ENCODE measurements around the gene TTC9B. TPM values are rescaled to one million over a fixed set of nuclear protein-coding genes. Genes with fewer than 3 reads are reported as not detected.

The TTC9B gene
- total RNA-seq, 1 experiment from 2014 or later: 0.59 TPM

DNA sequence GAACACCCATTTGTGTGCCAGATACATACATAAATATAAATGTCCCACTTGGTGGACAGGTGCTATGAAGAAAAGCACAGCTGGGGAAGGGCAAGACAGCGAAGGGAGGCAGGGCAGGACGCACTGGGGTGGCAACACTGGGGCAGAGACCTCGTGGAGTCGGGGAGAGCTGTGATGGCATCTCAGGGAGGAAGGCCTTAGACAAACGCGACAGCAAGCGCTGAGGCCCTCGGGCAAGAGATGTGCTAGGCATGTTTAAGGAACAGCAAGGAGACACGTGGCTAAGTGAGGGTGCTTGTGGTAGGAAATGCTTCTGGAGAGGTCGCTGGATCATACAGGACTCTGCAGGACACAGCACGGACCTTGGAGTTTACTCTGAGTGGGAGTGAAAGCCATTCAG lies 31.6 kb upstream of the TTC9B start:
- Histone ChIP-seq H3K9me2 (ENCODE audit: insufficient read depth) (no peaks in the 10 kb centered on the region), H4K20me1 (ENCODE audit: insufficient read depth) (peaks cover 16% of the 10 kb centered on the region; the same call in 1 of the 2 replicates), H3K4me3 (no peak overlapping the region), H3K27ac (no peak overlapping the region), H2AFZ (no peak overlapping the region), H3F3A (ENCODE audit: insufficient read depth, low read depth) (no peaks in the 10 kb centered on the region), H3K79me2 (ENCODE audit: low read depth) (0 out of 2 replicates have a peak, but pooled peaks cover 17% of the 10 kb centered on the region), H3K36me3 (ENCODE audit: low read depth) (peaks cover 6% of the 10 kb centered on the region; the same call in 1 of the 2 replicates), H3K4me1 (replicated peaks; ENCODE audit: insufficient read depth) (no peaks in the 10 kb centered on the region), H3K4me2 (no peak overlapping the region), H3K9me3 (ENCODE audit: insufficient read depth, low read depth) (no peaks in the 10 kb centered on the region), H3K27me3 (ENCODE audit: insufficient read depth, low read depth) (no peaks in the 10 kb centered on the region)
- intact Hi-C loops (cut with micrococcal nuclease; ENCODE audit: unreplicated experiment): no loop called here
- ChIA-PET CTCF (no interaction called here), POLR2A (ENCODE audit: unreplicated experiment) (no interaction called here)
- TF ChIP-seq EZH2 (IDR thresholded peaks at IDR 0.05; ENCODE audit: low read depth): no peak
- TF ChIP-seq, protein P1, sequence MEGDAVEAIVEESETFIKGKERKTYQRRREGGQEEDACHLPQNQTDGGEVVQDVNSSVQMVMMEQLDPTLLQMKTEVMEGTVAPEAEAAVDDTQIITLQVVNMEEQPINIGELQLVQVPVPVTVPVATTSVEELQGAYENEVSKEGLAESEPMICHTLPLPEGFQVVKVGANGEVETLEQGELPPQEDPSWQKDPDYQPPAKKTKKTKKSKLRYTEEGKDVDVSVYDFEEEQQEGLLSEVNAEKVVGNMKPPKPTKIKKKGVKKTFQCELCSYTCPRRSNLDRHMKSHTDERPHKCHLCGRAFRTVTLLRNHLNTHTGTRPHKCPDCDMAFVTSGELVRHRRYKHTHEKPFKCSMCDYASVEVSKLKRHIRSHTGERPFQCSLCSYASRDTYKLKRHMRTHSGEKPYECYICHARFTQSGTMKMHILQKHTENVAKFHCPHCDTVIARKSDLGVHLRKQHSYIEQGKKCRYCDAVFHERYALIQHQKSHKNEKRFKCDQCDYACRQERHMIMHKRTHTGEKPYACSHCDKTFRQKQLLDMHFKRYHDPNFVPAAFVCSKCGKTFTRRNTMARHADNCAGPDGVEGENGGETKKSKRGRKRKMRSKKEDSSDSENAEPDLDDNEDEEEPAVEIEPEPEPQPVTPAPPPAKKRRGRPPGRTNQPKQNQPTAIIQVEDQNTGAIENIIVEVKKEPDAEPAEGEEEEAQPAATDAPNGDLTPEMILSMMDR (conservative IDR thresholded peaks at IDR 0.05): no peak
- DNase-seq: no peak
- no TSS peak for BruUV-seq (replicated peaks)

DNA sequence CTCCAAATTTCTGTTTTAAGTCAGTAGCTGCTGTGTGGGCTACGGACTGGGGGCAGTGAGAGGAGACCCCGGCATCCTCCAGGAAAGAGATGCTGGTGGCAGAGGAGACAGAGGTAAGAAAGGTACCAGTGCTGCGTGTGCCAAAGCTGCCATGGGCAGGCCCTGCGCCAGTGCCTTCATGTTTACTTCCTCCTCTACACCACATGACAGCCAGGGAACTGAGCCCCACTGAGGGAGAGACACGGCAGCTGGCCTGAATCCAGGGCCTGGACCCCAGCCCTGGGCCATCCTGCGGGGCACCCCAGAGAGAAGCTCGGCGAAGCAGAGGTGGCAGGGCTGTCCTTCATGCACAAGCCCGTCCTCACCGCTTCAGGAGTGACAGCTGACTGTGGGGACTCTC lies 31.0 kb upstream of the TTC9B start:
- no peaks in the 10 kb centered on the region for H3F3A ChIP-seq (ENCODE audit: insufficient read depth, low read depth)
- ChIA-PET POLR2A (ENCODE audit: unreplicated experiment) (no interaction called here), CTCF (no interaction called here)
- no TSS peak for BruUV-seq (replicated peaks)
- H3K9me2 ChIP-seq (ENCODE audit: insufficient read depth): no peaks in the 10 kb centered on the region
- no peak for TF ChIP-seq EZH2 (IDR thresholded peaks at IDR 0.05; ENCODE audit: low read depth)
- TF ChIP-seq, protein P1 (conservative IDR thresholded peaks at IDR 0.05): no peak
- no peak overlapping the region for H3K4me3 ChIP-seq
- H3K27ac ChIP-seq: no peak overlapping the region
- 0 out of 2 replicates have a peak, but pooled peaks cover 3% of the 10 kb centered on the region for H3K36me3 ChIP-seq (ENCODE audit: low read depth)
- DNase-seq: no peak
- no peaks in the 10 kb centered on the region for H3K4me1 ChIP-seq (replicated peaks; ENCODE audit: insufficient read depth)
- H4K20me1 ChIP-seq (ENCODE audit: insufficient read depth): peaks cover 16% of the 10 kb centered on the region; the same call in 1 of the 2 replicates
- intact Hi-C loops (cut with micrococcal nuclease; ENCODE audit: unreplicated experiment): no loop called here
- H2AFZ ChIP-seq: no peak overlapping the region
- no peaks in the 10 kb centered on the region for H3K27me3 ChIP-seq (ENCODE audit: insufficient read depth, low read depth)
- no peak overlapping the region for H3K4me2 ChIP-seq
- H3K9me3 ChIP-seq (ENCODE audit: insufficient read depth, low read depth): no peaks in the 10 kb centered on the region
- 0 out of 2 replicates have a peak, but pooled peaks cover 14% of the 10 kb centered on the region for H3K79me2 ChIP-seq (ENCODE audit: low read depth)

DNA sequence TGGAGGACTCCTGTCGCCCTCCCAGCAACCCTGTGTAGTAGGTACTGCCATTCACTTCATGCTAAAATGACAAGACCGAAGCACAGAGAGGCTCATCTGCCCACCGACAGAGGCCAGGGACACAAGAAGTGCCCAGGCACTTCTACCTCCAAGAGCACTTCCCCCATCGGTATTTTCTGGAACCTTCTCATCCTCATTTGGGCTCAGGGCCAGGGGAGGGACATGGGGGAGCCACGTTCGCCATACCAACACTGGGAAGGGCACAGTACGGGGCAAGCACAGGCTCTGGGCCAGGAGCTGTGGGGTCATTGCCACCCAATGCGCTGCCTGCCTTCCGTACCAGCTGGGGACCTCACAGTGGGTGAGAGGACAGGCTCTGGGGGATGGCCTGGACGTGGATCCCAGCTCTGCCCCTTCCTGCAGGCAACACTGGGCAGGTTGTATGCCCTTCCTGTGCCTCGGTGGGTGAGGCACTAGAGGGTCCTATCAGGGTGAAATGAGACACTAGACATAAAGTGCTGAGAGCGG lies 29.6 kb upstream of the TTC9B start:
- no peak overlapping the region for H3K4me3 ChIP-seq
- BruUV-seq (replicated peaks): no TSS peak
- intact Hi-C loops (cut with micrococcal nuclease; ENCODE audit: unreplicated experiment): no loop called here
- CTCF ChIA-PET: no interaction called here
- H3F3A ChIP-seq (ENCODE audit: insufficient read depth, low read depth): no peaks in the 10 kb centered on the region
- no peak overlapping the region for H3K27ac ChIP-seq
- no peak for DNase-seq
- H4K20me1 ChIP-seq (ENCODE audit: insufficient read depth): peaks cover 7% of the 10 kb centered on the region; the same call in 1 of the 2 replicates
- H3K9me3 ChIP-seq (ENCODE audit: insufficient read depth, low read depth): no peaks in the 10 kb centered on the region
- H3K4me2 ChIP-seq: no peak overlapping the region
- no peaks in the 10 kb centered on the region for H3K4me1 ChIP-seq (replicated peaks; ENCODE audit: insufficient read depth)
- no peaks in the 10 kb centered on the region for H3K9me2 ChIP-seq (ENCODE audit: insufficient read depth)
- POLR2A ChIA-PET (ENCODE audit: unreplicated experiment): no interaction called here
- H2AFZ ChIP-seq: no peak overlapping the region
- 0 out of 2 replicates have a peak, but pooled peaks cover 7% of the 10 kb centered on the region for H3K79me2 ChIP-seq (ENCODE audit: low read depth)
- no peaks in the 10 kb centered on the region for H3K27me3 ChIP-seq (ENCODE audit: insufficient read depth, low read depth)
- no peaks in the 10 kb centered on the region for H3K36me3 ChIP-seq (ENCODE audit: low read depth)
- TF ChIP-seq EZH2 (IDR thresholded peaks at IDR 0.05; ENCODE audit: low read depth): no peak
- TF ChIP-seq, protein P1 (conservative IDR thresholded peaks at IDR 0.05): no peak
